ENCODE data around the gene PGLYRP2. TPM values are rescaled to one million over a fixed set of nuclear protein-coding genes. Genes with fewer than 3 reads are reported as not detected.

The PGLYRP2 gene
- total and polyA plus RNA-seq, 2 donors (not counting 3 experiments of a cell fraction or from before 2014, with no cell fraction given) = 0.03 to 0.18 TPM

GRCh38 chr19:15445807-15446376, 33.4 kb downstream of the PGLYRP2 start:
- Histone ChIP-seq H3K9ac (replicated peaks; ENCODE audit: extremely low read depth, insufficient read depth, low read length) (no peak overlapping the region), H3K27me3 (ENCODE audit: control insufficient read depth in 2 of 2, insufficient read depth in 2 of 2, low read length in 2 of 2) (no peaks in the 10 kb centered on the region), H3K36me3 (ENCODE audit: control insufficient read depth in 2 of 2, extremely low read depth in 1 of 2, insufficient read depth in 2 of 2, low read length in 2 of 2) (no peaks in the 10 kb centered on the region), H3K79me2 (ENCODE audit: control insufficient read depth, insufficient read depth, low read length) (no peaks in the 10 kb centered on the region), H3K27ac (ENCODE audit: insufficient read depth, low read depth, low read length) (no peak overlapping the region), H3K4me2 (ENCODE audit: insufficient read depth, low read length) (no peak overlapping the region), H3K9me3 (replicated peaks; ENCODE audit: control insufficient read depth, insufficient read depth, low read length) (no peaks in the 10 kb centered on the region), H2AFZ (ENCODE audit: low read depth, low read length) (no peak overlapping the region), H3K4me3 (replicated peaks in 1 of 3; ENCODE audit: insufficient read depth in 1 of 3, low read depth in 1 of 3, low read length in 3 of 3) (no peak overlapping the region), H4K20me1 (replicated peaks; ENCODE audit: control insufficient read depth, extremely low read depth, insufficient read depth, low read length) (no peaks in the 10 kb centered on the region), H3K9me1 (replicated peaks; ENCODE audit: control insufficient read depth, extremely low read depth, insufficient read depth, low read length) (no peaks in the 10 kb centered on the region), H3K4me1 (ENCODE audit: control insufficient read depth, extremely low read depth, insufficient read depth, low read length) (peaks cover 8% of the 10 kb centered on the region)
- no TSS peak for BruUV-seq (replicated peaks)
- TF ChIP-seq POLR2A (IDR thresholded peaks at IDR 0.05; ENCODE audit: low read depth, low read length) = no peak
- TF ChIP-seq, protein P1, sequence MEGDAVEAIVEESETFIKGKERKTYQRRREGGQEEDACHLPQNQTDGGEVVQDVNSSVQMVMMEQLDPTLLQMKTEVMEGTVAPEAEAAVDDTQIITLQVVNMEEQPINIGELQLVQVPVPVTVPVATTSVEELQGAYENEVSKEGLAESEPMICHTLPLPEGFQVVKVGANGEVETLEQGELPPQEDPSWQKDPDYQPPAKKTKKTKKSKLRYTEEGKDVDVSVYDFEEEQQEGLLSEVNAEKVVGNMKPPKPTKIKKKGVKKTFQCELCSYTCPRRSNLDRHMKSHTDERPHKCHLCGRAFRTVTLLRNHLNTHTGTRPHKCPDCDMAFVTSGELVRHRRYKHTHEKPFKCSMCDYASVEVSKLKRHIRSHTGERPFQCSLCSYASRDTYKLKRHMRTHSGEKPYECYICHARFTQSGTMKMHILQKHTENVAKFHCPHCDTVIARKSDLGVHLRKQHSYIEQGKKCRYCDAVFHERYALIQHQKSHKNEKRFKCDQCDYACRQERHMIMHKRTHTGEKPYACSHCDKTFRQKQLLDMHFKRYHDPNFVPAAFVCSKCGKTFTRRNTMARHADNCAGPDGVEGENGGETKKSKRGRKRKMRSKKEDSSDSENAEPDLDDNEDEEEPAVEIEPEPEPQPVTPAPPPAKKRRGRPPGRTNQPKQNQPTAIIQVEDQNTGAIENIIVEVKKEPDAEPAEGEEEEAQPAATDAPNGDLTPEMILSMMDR (IDR thresholded peaks at IDR 0.05; ENCODE audit: extremely low read depth in 1 of 2, insufficient read depth in 1 of 2, low read depth in 1 of 2, low read length in 2 of 2) = no peak
- TF ChIP-seq GATA2 (IDR thresholded peaks at IDR 0.05; ENCODE audit: insufficient read depth, insufficient read length, low read depth, low read length) = no peak
- TF ChIP-seq JUN (IDR thresholded peaks at IDR 0.05; ENCODE audit: borderline replicate concordance, insufficient read depth, insufficient read length, low read depth) = no peak
- no peak for TF ChIP-seq EZH2 (IDR thresholded peaks at IDR 0.05; ENCODE audit: borderline replicate concordance, low read depth, low read length, severe bottlenecking)
- no peak for TF ChIP-seq MAX (IDR thresholded peaks at IDR 0.05; ENCODE audit: insufficient read depth, insufficient read length)
- CTCF ChIA-PET = no interaction called here
- dilution Hi-C loops (cut with MboI; ENCODE audit: extremely low pct_ligation_motif_present, low sequenced_read_pairs) = no loop called here
- intact Hi-C loops (cut with micrococcal nuclease) = no loop called here
- POLR2A ChIA-PET = no interaction called here
- DNase-seq (ENCODE audit: low read depth, low spot score) (no peak), FAIRE-seq (no peak)
